ENCODE measurements around the gene TSPAN11.
A peak's percentile ranks its signal among the peaks of the same experiment; 100 is the strongest.
"Not testable (repeated sequence)": the region's sequence is repeated elsewhere in the genome, so short reads cannot be mapped to it uniquely, and the experiment has no call there.

Gene TSPAN11

DNA sequence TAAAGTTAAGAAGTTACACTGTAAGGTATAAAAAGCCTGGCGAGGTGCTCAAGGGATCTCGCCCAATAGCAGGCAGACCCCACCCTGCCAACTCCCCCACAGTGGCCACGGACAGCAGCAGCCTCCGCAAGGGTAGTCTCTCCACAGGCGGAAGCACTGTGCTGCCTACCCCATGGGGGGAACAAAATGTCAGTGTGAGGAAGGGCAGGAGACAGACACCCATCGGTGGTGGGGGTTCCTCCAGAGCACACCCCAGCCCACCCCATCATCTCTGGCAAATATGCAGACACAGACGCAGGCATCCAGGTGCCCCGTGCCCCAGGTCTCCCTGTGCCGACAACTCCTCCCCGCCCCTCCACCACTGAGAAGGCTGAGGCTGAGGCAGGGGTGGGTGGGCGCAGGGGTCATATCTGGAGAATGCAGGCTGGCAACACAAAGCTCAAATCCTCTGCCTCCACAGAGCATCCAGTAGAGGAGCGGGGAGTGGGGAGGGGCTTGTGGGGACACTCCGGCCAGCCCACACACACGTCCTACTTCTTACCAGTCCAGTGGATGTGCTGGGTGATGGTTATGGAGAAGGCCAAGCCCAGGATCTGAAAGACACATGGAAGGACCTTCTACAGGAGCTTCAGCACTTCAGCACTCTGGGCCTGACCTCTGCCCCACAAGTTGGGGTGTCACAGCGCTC is 78.9 kb downstream of the TSPAN11 start:
- no peak for DNase-seq

GRCh38 chr12:31005944-31006361 is 79.4 kb downstream of the TSPAN11 start:
- DNase-seq = peak; percentile 85

- DNase-seq = no peak
These were observed 80.0 kb downstream of the TSPAN11 start for GRCh38 chr12:31006416-31007152.

- no peak for DNase-seq
These were observed 80.6 kb downstream of the TSPAN11 start for GRCh38 chr12:31007153-31007495.

- DNase-seq = no peak
These were observed 81.2 kb downstream of the TSPAN11 start for GRCh38 chr12:31007636-31008175.

- no peak for DNase-seq
These were observed 81.8 kb downstream of the TSPAN11 start for GRCh38 chr12:31008241-31008761.

DNA sequence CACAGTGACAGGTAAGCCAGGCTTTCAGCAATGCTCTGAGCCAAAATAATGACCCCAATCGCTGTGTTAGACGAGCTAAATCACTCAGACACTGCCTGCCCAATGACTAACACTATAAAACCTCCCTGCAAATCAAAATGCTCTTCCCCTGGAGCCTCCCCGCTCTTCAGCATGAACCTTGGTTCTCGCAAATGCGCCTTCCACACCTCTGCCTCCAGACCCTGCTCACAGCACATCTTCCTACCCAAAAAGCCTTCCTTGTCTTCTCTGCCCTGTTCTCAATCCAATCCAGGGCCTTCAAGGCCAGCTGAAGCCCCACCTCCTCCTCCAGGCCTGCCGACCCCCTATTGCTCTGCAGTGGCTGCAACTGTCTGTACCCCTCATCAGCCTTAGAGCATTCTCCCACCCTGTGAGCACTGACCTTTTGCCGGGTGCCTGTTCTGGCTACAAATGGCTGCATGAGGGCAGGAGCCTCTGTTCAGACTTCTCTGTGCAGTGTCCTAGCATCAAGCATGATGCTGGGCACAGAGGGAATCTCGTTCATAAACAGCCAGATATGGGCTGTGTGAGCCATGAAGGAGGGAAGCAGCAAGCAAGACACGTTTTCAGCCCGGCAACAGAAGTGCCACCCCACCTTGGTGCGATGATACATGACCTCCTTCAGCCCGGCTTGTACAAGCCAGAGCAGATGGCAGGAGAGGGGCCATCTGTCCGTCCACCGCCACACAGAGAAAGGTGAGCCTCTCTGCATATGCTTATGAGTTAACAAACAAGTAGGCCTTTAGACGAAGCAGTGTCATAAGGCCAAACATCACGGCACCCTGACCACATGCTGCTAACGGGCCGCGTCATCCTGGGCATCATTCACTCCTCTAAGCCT is 82.7 kb downstream of the TSPAN11 start:
- DNase-seq = no peak

GRCh38 chr12:31009976-31010375 is 83.4 kb downstream of the TSPAN11 start:
- DNase-seq = no peak

- DNase-seq = no peak
These were observed 84.8 kb downstream of the TSPAN11 start for GRCh38 chr12:31011336-31011735.

DNA sequence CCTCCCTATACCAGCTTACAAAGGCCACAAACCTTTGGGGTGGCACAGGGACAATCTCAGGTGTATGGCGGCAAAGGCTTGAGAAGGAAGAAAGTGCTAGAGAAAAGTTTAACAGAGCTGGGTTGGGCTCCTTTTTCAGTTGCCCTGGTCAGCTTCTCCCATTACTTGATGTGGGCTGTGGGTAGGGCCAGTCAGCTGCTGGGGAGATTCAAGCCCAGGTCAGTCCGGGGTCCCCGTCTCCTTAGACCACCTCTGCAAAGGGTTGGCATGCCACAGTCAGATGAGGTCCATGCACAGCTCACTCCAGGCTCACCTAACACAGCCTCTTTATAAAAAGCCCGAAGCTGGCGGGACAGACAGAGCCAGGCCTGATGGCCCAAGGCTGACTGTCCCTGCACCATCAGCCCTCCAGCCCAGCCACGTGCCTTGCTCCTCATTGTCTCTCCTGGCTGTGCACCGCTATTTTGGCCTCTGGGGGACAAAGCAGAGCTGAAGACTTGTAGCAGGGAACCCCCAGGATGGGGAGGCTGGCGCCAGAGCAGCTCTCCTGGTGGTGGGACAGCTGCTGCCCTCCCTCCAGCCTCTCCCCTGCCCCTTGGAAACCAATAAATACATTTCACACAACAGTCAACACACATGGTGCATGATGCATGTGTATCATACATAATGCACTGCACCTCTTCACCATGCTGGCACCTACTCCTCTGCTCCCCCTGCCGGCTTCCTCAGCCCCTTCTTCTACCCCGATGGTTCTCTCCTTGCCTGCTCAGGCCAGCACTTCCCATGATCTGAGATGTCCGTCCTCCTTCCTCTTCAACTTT is 85.4 kb downstream of the TSPAN11 start:
- no peak for DNase-seq

DNA sequence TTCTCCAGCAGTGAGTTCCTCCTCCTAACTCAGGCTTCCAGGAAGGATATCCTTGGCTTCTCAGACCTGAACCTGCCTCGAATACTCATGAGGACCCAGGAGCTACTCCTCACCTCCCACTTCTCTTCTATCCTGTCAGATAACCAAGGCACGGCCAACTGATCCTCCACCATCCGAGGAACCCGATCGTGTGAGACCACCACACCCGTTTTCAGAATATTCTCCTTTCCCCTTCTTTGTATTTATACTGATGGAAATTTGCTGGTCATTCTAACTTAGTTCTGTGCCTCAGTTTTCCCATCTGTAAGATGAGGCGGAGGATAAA is 86.0 kb downstream of the TSPAN11 start:
- DNase-seq = not testable (repeated sequence)

GRCh38 chr12:31015215-31015614 is 88.7 kb downstream of the TSPAN11 start:
- no peak for DNase-seq

DNA sequence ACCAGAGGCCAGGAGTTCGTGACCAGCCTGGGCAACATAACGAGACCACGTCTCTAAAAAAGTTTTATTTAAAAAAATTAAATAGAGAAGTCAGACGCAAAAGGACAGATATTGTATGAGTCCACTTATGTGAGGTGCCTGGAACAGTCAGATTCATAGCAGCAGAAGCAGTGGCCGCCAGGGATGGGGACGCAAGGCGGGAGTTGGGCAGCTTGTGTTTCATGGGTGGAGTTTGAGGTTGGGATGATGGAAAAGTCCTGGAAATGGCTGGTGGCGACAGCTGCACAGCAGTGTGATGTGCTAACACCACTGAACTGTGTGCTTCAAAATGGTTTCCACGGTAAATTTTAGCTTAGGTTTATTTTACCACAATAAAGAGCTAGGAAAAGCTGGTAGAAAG is 89.5 kb downstream of the TSPAN11 start:
- DNase-seq = no peak

DNA sequence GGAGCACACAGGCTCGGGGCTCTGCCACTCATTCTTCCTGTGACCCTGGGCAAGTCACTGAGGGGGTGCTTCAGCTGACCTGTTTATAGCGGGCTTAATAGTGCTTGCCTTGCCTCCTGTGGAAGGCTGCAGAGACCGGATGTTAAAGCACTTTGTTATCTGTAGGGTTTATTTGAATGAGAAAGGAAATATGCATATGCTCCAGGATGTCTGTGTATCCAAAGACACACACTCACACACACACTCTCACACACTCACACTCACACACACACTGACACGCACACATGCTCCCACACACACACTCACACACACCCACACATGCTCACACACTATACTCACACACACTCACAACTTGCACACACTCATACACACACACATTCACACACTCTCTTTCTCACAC is 91.0 kb downstream of the TSPAN11 start:
- DNase-seq = no peak

- DNase-seq = no peak
These were observed 91.7 kb downstream of the TSPAN11 start for GRCh38 chr12:31018106-31018789.

DNA sequence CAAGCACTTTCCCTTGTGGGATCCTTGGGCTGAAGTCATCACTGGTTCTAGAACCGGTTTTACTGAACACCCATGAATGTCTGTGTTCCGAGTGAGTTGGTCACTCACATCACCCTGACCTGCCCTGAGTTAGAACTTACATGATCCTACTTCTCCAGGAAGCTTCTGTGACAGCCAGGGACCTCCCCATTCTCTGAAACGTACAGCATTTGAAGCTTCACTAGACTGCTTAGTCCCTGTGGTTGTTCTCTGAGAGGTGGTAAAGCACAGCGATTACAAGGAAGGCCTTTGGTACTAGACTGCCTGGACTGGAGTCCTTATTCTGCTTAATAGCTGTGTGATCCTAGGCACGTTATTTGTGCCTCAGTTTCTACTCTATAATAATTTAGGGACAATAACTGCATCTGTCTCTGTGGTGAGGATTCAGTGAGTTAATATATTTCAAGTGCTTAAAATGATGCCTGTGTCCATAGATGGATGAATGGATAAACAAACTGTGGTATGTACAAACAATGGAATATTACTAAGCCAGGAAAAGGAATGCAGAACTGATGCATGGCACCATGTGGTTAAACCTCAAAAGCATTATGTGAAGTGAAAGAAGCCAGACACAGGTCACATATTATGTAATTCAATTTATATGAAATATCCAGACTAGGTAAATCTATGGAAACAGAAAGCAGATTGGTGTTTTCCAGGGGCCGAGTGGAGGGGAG is 92.4 kb downstream of the TSPAN11 start:
- DNase-seq = no peak

DNA sequence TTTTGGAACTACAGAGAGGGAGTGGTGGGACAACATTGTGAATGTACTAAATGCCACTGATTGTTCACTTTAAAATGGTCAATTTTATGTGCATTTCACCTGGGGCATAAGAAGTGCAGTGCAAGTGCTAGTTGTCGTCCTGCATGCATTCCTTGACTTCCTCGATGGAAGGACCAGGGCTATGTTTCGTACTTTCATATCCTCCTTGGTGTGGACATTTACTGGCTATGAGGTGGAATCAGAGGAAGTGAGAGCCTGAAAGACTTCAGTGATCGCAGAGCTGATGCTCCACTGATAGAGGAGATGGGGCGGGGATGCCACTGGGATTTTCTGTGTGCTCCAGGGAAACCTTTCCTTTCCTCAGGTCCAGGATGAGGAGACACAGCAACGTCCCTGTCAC is 93.0 kb downstream of the TSPAN11 start:
- no peak for DNase-seq

- no peak for DNase-seq
These were observed 93.4 kb downstream of the TSPAN11 start for GRCh38 chr12:31019976-31020375.

GRCh38 chr12:31020385-31021166 is 94.0 kb downstream of the TSPAN11 start:
- no peak for DNase-seq

DNA sequence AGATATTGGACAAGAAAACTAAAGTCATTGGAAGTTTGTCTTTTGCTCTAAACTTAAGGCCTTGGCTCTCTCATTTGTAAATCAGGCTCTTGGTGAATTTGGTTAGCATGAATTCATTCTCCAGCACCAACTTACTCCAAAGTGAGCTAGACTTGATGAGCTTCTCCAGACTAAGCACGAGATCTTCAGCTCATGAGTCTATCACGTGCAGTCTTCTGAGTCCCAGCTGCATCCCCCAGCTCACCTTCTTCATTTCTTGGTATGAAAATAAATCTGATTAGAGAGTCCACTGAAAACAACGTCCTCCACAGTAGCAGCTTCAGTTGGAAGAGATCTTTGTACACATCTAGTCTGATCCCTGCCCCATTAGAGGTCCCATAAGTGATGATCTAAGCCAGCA is 94.6 kb downstream of the TSPAN11 start:
- no peak for DNase-seq
